GM18519 (cell line): ENCODE results near the gene RPRD1B.

Experiments
- ATAC-seq: cut with Tn5 transposase; IDR thresholded peaks from one replicate; pipeline ENCODE4 v1.9.1; 2021; ENCODE audit warnings: mild to moderate bottlenecking, moderate library complexity; ENCODE audit not compliant: unreplicated experiment, low FRiP score

Gene RPRD1B

DNA sequence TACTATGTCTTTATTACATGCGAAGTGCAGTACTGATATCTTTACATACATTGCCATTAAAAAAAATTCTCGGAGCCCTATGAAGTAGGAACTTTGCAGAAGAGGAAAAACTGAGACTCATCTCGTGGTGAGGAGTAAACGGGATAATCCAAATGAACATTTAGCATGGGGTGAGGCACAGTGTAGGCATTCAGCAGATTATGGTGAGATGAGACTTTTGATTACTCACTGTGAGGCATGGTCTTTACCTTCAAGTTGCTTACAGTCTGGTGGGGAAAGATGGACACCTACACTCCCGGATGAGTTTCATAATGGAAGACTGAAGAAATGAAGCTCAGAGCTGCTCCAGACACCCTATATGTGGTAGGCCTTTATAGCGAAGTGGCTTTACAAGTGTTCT lies 1.4 kb downstream of the RPRD1B start:
- ATAC-seq: no peak

GRCh38 chr20:38036366-38036765 lies 2.8 kb downstream of the RPRD1B start:
- no peak for ATAC-seq

- no peak for ATAC-seq
Measured at GRCh38 chr20:38040276-38040675, 6.7 kb downstream of the RPRD1B start.

DNA sequence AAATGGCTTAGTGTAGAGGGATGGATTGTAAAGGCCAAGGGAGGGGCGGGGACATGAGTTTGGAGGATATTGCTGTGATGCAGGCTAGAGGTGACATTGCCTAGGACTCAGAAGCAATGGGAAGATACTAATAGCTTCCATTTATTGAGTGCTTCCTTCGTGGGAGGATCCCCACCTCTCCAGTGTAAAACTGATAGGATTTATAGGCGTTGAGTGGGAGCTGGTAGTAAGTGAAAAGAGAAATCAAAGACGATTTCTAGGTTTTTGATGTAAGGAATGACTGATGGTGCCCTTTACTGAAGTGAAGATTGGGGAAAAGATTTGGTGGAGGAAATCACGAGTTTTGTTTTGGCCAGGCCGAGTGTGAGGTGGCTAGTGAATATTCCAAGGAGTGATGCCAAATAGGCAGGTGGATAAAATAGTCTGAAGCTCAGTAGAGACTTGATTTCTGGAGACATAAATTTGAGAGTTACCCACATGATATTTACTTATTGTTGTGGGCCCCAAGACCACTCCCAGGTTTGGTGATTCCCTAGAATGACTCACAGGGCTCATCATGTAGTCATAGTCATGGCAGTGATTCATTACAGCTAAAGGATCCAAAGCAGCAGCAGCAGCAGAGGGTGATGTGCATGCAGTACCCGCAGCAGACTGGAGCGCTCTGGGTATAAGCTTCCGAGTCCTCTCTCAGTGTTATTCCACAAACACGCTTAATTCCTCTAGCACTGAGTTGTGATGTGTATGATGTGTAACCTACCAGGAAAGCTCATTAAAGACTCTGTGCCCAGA lies 10.2 kb downstream of the RPRD1B start:
- no peak for ATAC-seq

DNA sequence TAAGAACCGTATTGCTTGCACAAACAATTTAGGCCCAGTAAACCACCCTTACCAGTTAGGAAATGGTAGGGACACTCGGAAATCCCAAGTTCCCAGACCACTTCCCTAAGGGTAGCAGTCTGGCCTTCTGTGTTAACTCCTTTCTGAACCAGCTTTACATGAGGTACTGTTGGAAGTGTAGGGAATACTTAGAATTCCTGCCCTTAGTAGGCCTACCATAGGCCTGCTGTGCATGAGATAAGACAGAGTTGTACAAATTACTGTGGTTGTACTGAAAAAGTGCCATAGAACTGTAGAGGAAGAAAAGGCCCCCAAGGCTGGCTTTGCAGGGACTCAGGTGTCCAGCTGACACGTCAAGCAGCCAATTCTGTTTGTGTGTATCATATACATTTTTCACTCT lies 11.1 kb downstream of the RPRD1B start:
- no peak for ATAC-seq

- no peak for ATAC-seq
Measured at GRCh38 chr20:38046572-38046971, 13.0 kb downstream of the RPRD1B start.

DNA sequence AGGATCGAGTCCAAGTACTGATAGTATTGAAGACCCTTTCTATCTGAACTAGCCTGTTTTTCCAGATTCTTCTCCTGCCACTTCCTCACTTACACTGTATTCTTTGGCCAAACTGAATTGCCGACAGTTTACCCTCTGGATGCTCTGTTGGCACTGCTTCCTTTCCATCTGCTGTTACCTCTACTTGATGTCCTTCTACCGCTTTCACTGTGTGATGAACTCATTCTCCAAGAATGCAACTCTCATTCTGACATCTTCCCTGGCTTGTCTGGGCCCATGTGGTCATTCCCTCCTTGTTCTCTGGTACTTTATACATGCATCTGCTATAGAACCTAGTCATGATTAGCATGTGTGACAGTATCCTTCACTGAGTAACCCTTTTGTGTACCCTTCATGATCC lies 16.3 kb downstream of the RPRD1B start:
- no peak for ATAC-seq

DNA sequence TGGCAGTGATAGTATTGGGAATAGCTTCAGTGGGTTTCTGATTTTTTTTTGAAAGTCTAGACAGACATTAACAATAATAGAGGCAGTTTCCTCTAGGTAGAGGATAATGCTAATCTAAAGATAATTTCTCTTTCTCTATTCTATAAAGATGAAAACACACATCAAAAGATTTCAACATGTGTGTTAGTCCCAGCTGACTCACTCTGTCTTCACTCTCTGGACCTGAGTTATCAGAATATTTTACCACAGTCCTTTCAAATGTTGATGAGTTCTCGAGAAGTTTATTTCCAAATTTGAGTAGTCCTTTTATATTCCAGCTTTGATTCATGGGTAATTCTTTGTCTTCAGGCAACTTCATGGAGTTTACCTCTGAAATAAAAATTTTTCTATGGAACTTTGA lies 17.1 kb downstream of the RPRD1B start:
- no peak for ATAC-seq

GRCh38 chr20:38052870-38053269 lies 19.3 kb downstream of the RPRD1B start:
- no peak for ATAC-seq

DNA sequence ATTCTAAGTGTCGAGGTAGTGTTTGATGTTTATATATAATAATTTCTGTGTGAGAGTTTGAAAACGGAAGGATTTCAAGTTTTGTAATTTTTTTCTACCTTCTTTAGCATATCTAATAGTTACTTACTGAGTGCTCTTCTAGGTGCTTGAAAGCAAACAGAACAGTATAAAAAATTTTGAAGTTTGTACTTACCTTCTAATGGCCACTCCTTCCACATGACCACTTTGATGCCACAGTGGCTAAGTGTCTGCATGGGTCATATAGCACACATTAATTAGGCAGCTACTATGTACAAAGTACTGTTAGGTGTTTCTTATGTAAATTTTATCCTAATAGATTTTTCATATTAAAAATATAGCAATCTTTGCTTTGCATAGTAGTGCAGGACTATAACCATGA lies 21.1 kb downstream of the RPRD1B start:
- ATAC-seq: no peak

DNA sequence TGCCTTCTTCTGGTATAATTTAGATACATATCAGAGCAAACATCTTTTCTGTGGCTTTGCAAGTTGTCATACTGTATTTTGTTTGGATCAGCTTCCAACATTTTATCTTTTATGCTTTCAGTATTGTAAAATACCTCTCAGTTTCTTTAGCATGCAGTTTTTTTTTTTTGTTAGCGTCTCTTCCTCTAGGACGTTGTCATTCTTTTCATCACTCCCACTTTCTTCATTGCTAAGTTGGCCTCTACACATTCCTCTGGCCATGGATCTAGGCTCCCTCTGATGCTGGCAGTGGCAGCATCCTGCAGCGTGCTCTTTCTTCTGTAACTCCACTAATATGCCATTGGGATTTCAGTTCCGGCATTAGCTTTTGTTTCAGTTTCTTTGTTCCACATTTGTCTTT lies 21.7 kb downstream of the RPRD1B start:
- no peak for ATAC-seq

- ATAC-seq: no peak
Measured at GRCh38 chr20:38055848-38056247, 22.3 kb downstream of the RPRD1B start.

GRCh38 chr20:38057351-38057972 lies 23.9 kb downstream of the RPRD1B start:
- ATAC-seq: no peak

DNA sequence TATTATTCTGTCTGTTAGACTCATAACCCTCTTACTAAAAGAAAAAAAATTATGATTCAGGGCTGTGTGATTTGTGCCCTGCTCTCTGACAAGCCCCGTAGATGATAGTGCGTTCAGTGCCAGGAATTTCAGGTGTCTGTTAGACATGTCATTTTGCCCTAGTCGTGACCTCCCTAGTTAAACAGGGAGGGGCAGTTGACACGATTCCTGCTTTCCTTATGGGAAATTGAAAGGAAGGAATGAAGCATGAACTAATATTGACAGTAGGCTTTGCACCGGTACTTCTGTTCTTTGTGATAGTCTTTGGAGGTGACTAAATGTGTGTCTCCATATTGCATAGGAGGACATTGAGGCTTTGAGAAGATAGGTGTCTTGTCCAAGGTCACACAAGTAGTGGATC lies 26.3 kb downstream of the RPRD1B start:
- no peak for ATAC-seq

- no peak for ATAC-seq
Measured at GRCh38 chr20:38060536-38060935, 27.0 kb downstream of the RPRD1B start.

DNA sequence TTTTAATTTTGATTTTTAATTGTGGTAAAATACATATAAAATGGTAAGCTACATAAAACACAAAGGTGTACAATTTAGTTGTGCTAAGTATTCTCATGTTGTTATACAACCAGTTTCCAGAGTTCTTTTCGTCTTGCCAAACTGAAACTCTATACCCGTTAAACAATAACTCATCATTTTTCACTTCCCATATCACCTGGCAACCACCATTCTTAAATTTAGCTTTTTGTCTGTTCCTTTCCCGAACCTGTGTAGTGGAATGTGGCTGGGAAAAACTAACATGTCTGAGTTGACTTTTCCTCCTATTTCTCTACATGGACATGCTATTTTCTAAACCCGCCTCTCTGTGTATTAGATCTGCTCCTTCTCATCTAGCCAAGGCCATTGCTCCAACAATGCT lies 27.6 kb downstream of the RPRD1B start:
- ATAC-seq: no peak

GRCh38 chr20:38062890-38063289 lies 29.3 kb downstream of the RPRD1B start:
- no peak for ATAC-seq

DNA sequence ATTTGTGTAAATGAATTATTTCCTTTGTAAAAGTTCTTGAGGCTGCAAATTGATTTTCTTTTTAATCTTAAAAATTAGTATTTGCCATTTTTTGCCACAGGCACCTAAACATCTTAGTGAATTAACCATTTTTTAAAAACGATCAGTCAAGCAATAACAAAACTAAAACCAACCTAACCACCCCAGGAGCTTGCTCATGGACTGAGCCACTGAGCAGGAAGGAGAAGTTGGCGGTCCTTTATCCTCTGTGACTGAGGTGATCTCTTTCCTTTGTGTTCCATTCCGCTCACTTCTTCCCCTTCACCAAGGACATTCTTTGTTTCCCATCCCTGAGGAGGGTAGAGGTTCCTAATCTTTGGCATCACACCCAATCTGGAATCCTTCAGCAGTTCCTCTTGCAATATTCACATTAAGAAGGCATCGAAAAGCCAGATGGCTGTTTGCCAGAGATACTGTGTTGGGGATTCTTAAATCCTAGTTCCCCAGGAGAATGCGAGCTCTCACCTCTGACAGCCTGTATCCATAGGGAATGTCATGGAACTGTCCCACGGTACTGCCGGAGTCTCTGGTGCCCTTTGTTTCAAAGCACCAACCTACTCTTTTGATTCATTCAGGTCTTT lies 30.5 kb downstream of the RPRD1B start:
- no peak for ATAC-seq

- no peak for ATAC-seq
Measured at GRCh38 chr20:38065764-38066375, 32.3 kb downstream of the RPRD1B start.

DNA sequence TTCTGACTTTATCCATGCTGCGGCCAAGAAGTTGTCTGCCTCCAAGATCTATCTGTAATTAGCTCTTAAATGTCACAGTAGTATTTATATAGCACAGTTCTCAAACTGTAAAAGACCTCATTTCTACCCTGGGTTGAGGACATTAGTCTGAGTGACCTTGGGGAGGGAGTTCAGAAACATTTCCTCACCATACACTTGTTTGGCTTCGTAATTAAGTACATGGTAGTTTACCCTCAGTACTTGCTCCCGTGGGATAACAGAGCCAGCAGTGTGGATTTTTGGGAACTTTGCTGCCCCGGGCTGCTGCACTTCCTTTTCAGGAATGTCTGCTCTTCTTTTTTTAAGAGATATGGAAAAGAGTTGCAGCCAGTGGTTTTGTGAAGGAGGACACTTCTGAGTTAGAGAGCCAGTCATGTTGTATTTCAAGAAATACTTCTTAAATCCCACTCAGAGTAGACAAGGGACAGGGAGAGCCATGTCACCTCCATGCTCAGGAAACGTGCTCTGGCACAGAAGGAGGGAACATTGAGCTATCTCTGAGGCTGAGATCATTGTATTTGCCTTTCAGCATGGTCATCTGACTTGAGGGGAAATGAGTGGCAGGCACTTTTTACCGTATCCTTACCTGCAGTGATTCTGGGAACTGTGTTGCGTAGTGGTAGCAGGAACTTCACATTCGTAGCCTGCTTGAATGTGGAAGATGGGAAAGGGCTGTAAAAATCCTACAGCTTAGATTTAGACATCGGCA lies 33.6 kb downstream of the RPRD1B start:
- no peak for ATAC-seq
